CD4-positive, CD25-positive, alpha-beta regulatory T cell (primary cell): ENCODE measurements around the gene NRF1. TPM values are rescaled to one million over a fixed set of nuclear protein-coding genes. Genes with fewer than 3 reads are reported as not detected.
"Not testable (repeated sequence)": the region's sequence is repeated elsewhere in the genome, so short reads cannot be mapped to it uniquely, and the experiment has no call there.

Experiments used
- ATAC-seq, 2 donors: fragments of 150-1000 bp; cut with Tn5 transposase; one replicate each; pipeline ENCODE4 v1.10.0; 2021; ENCODE audit warnings: low read depth in 2 of 2, moderate number of reproducible peaks in 2 of 2, moderate library complexity in 1 of 2
- DNase-seq, 3 donors: peaks; one replicate each; pipeline versions ENCODE4 v3.0.0 to v3.0.0-alpha.2; 2012 to 2022; ENCODE audit warnings: mixed read lengths in 1 of 3
- H3K27ac ChIP-seq: one replicate; pipeline ENCODE4 v1.7.0; 2013; ENCODE audit warnings: mild to moderate bottlenecking, low read length; ENCODE audit not compliant: insufficient read depth, poor library complexity, severe bottlenecking
- H3K27me3 ChIP-seq: one replicate; pipeline ENCODE4 v1.7.0; 2013; ENCODE audit warnings: low read length; ENCODE audit not compliant: control insufficient read depth, insufficient read depth
- H3K36me3 ChIP-seq: one replicate; pipeline ENCODE4 v1.7.0; 2013; ENCODE audit warnings: mild to moderate bottlenecking, low read length, moderate library complexity; ENCODE audit not compliant: control insufficient read depth, insufficient read depth
- H3K4me1 ChIP-seq: 2 replicates; pipeline ENCODE4 v1.7.0; 2013; ENCODE audit warnings: mild to moderate bottlenecking, low read length; ENCODE audit not compliant: insufficient read depth, control insufficient read depth, poor library complexity, severe bottlenecking
- H3K4me3 ChIP-seq: one replicate; pipeline ENCODE4 v1.7.0; 2013; ENCODE audit warnings: low read depth, mild to moderate bottlenecking, low read length, moderate library complexity
- H3K9me3 ChIP-seq, 2 experiments: 1 replicate in 1 of 2; 2 replicates in 1 of 2; pipeline ENCODE4 v1.7.0; 2013; ENCODE audit warnings: low read length in 2 of 2, mild to moderate bottlenecking in 1 of 2, moderate library complexity in 1 of 2; ENCODE audit not compliant: control insufficient read depth in 2 of 2
- H3K27ac Mint-ChIP-seq, 3 donors: one replicate each; pipeline ENCODE4 v1.8.0; 2020 to 2022; ENCODE audit warnings: mild to moderate bottlenecking in 3 of 3, mixed read lengths in 3 of 3, moderate library complexity in 2 of 3
- H3K27me3 Mint-ChIP-seq: one replicate; pipeline ENCODE4 v1.8.0; 2022; ENCODE audit warnings: mild to moderate bottlenecking, mixed read lengths
- H3K36me3 Mint-ChIP-seq: one replicate; pipeline ENCODE4 v1.8.0; 2020; ENCODE audit warnings: mixed read lengths
- H3K4me1 Mint-ChIP-seq, 4 donors: one replicate each; pipeline ENCODE4 v1.8.0; 2020 to 2022; ENCODE audit warnings: mixed read lengths in 4 of 4, mild to moderate bottlenecking in 1 of 4
- H3K4me3 Mint-ChIP-seq, 4 donors: one replicate each; pipeline ENCODE4 v1.8.0; 2020 to 2022; ENCODE audit warnings: mild to moderate bottlenecking in 4 of 4, mixed read lengths in 4 of 4, moderate library complexity in 3 of 4
- H3K9me3 Mint-ChIP-seq, 7 donors: one replicate each; pipeline ENCODE4 v1.8.0; 2020 to 2022; ENCODE audit warnings: mixed read lengths in 7 of 7, mild to moderate bottlenecking in 3 of 7, moderate library complexity in 2 of 7
- polyA plus RNA-seq, 4 donors: library from polyadenylated mRNA; unstranded; fragments of 300-500 nt; fragmentation: Illumina TruSeq; gene quantifications; one replicate each; pipeline ENCODE4 v1.2.3, GENCODE V29; 2021
- total RNA-seq: library from RNA; stranded (reverse); gene quantifications from one replicate; pipeline ENCODE4 v1.2.3, GENCODE V29; 2022

The NRF1 gene
- total and polyA plus RNA-seq, 5 donors from 2014 or later = 19.6 to 42.5 (median 26.3) TPM

GRCh38 chr7:129572205-129572604 is 39.3 kb upstream of the NRF1 start:
- Histone ChIP-seq H3K9me3 (peaks cover 0 to 3% of the 10 kb centered on the region in 2 experiments), H3K4me3 (no peak overlapping the region), H3K4me1 (no peaks in the 10 kb centered on the region), H3K27me3 (peaks cover 2% of the 10 kb centered on the region), H3K36me3 (no peaks in the 10 kb centered on the region), H3K27ac (no peak overlapping the region)
- peaks cover 4% of the 10 kb centered on the region for H3K36me3 Mint-ChIP-seq
- no peak overlapping the region for H3K27ac Mint-ChIP-seq
- H3K9me3 Mint-ChIP-seq = peaks cover 2 to 9% (median 4%) of the 10 kb centered on the region in 7 donors
- H3K4me3 Mint-ChIP-seq = no peak overlapping the region
- H3K27me3 Mint-ChIP-seq = peaks cover 13% of the 10 kb centered on the region
- DNase-seq = no peak
- no peaks in the 10 kb centered on the region for H3K4me1 Mint-ChIP-seq
- ATAC-seq = no peak

- Mint-ChIP-seq H3K9me3 (peaks cover 0 to 15% (median 6%) of the 10 kb centered on the region in 7 donors), H3K36me3 (peaks cover 4% of the 10 kb centered on the region), H3K4me1 (no peaks in the 10 kb centered on the region), H3K27me3 (peaks cover 9% of the 10 kb centered on the region), H3K4me3 (no peak overlapping the region), H3K27ac (no peak overlapping the region)
- ATAC-seq (no peak), DNase-seq (no peak)
- Histone ChIP-seq H3K36me3 (no peaks in the 10 kb centered on the region), H3K27ac (no peak overlapping the region), H3K4me3 (no peak overlapping the region), H3K9me3 (peaks cover 6 to 9% of the 10 kb centered on the region in 2 experiments), H3K27me3 (peaks cover 2% of the 10 kb centered on the region), H3K4me1 (no peaks in the 10 kb centered on the region)
Measured at GRCh38 chr7:129574487-129574886, 37.0 kb upstream of the NRF1 start.

GRCh38 chr7:129575699-129576098 is 35.8 kb upstream of the NRF1 start:
- no peaks in the 10 kb centered on the region for H3K36me3 ChIP-seq
- Mint-ChIP-seq H3K9me3 (peaks cover 0 to 15% (median 6%) of the 10 kb centered on the region in 7 donors), H3K27me3 (peaks cover 2% of the 10 kb centered on the region), H3K4me1 (no peaks in the 10 kb centered on the region), H3K27ac (no peak overlapping the region), H3K36me3 (peaks cover 4% of the 10 kb centered on the region), H3K4me3 (no peak overlapping the region)
- peaks cover 6 to 9% of the 10 kb centered on the region in 2 experiments for H3K9me3 ChIP-seq
- ATAC-seq (no peak), DNase-seq (no peak)
- peaks cover 2% of the 10 kb centered on the region for H3K27me3 ChIP-seq
- H3K4me3 ChIP-seq = no peak overlapping the region
- H3K27ac ChIP-seq = no peak overlapping the region
- no peaks in the 10 kb centered on the region for H3K4me1 ChIP-seq

- H3K4me1 ChIP-seq = no peaks in the 10 kb centered on the region
- no peaks in the 10 kb centered on the region for H3K36me3 ChIP-seq
- DNase-seq (no peak), ATAC-seq (no peak)
- H3K9me3 ChIP-seq = peaks cover 6 to 9% of the 10 kb centered on the region in 2 experiments
- Mint-ChIP-seq H3K4me3 (no peak overlapping the region), H3K36me3 (peaks cover 4% of the 10 kb centered on the region), H3K4me1 (no peaks in the 10 kb centered on the region), H3K27me3 (peaks cover 6% of the 10 kb centered on the region), H3K9me3 (peaks cover 0 to 15% (median 6%) of the 10 kb centered on the region in 7 donors), H3K27ac (no peak overlapping the region)
- H3K27ac ChIP-seq = no peak overlapping the region
- H3K4me3 ChIP-seq = no peak overlapping the region
- H3K27me3 ChIP-seq = peaks cover 2% of the 10 kb centered on the region
Measured at GRCh38 chr7:129576138-129576537, 35.4 kb upstream of the NRF1 start.

- Mint-ChIP-seq H3K27me3 (peaks cover 6% of the 10 kb centered on the region), H3K36me3 (peaks cover 4% of the 10 kb centered on the region), H3K27ac (no peak overlapping the region), H3K9me3 (peaks cover 0 to 15% (median 8%) of the 10 kb centered on the region in 7 donors), H3K4me1 (no peaks in the 10 kb centered on the region), H3K4me3 (no peak overlapping the region)
- no peak for ATAC-seq
- no peak for DNase-seq
- H3K4me1 ChIP-seq = no peaks in the 10 kb centered on the region
- H3K27ac ChIP-seq = no peak overlapping the region
- peaks cover 6 to 9% of the 10 kb centered on the region in 2 experiments for H3K9me3 ChIP-seq
- H3K36me3 ChIP-seq = no peaks in the 10 kb centered on the region
- H3K27me3 ChIP-seq = no peaks in the 10 kb centered on the region
- H3K4me3 ChIP-seq = no peak overlapping the region
Measured at GRCh38 chr7:129578829-129579228, 32.7 kb upstream of the NRF1 start.

- H3K36me3 Mint-ChIP-seq, H3K4me1 Mint-ChIP-seq, ATAC-seq, H3K4me3 Mint-ChIP-seq, H3K27me3 ChIP-seq, DNase-seq, H3K4me1 ChIP-seq, H3K27ac Mint-ChIP-seq, H3K27ac ChIP-seq, H3K36me3 ChIP-seq, H3K27me3 Mint-ChIP-seq, H3K4me3 ChIP-seq: not testable (repeated sequence)
- peaks cover 23 to 29% of the 10 kb centered on the region in 2 experiments for H3K9me3 ChIP-seq
- H3K9me3 Mint-ChIP-seq = peaks cover 0 to 30% (median 15%) of the 10 kb centered on the region in 7 donors
Measured at GRCh38 chr7:129586179-129586578, 25.3 kb upstream of the NRF1 start.

- ATAC-seq = no peak
- H3K27ac ChIP-seq = no peak overlapping the region
- H3K4me1 ChIP-seq = no peaks in the 10 kb centered on the region
- DNase-seq = no peak
- Mint-ChIP-seq H3K27me3 (peaks cover 18% of the 10 kb centered on the region), H3K36me3 (peaks cover 6% of the 10 kb centered on the region), H3K27ac (no peak overlapping the region), H3K4me1 (no peaks in the 10 kb centered on the region), H3K4me3 (no peak overlapping the region), H3K9me3 (peaks cover 0 to 30% (median 14%) of the 10 kb centered on the region in 7 donors)
- H3K36me3 ChIP-seq = no peaks in the 10 kb centered on the region
- peaks cover 23 to 29% of the 10 kb centered on the region in 2 experiments for H3K9me3 ChIP-seq
- H3K4me3 ChIP-seq = no peak overlapping the region
- H3K27me3 ChIP-seq = peaks cover 7% of the 10 kb centered on the region
Measured at GRCh38 chr7:129588268-129588667, 23.3 kb upstream of the NRF1 start.

- Mint-ChIP-seq H3K4me3 (no peak overlapping the region), H3K4me1 (no peaks in the 10 kb centered on the region), H3K9me3 (peaks cover 0 to 9% (median 2%) of the 10 kb centered on the region in 7 donors), H3K27ac (no peak overlapping the region), H3K36me3 (peaks cover 3% of the 10 kb centered on the region), H3K27me3 (peaks cover 28% of the 10 kb centered on the region)
- H3K27me3 ChIP-seq = peaks cover 3% of the 10 kb centered on the region
- no peaks in the 10 kb centered on the region for H3K36me3 ChIP-seq
- DNase-seq (no peak), ATAC-seq (no peak)
- H3K9me3 ChIP-seq = peaks cover 6% of the 10 kb centered on the region in 2 experiments
- H3K27ac ChIP-seq = no peak overlapping the region
- H3K4me1 ChIP-seq = no peaks in the 10 kb centered on the region
- no peak overlapping the region for H3K4me3 ChIP-seq
Measured at GRCh38 chr7:129591868-129592267, 19.7 kb upstream of the NRF1 start.
